ENCODE measurements around the gene ASPHD2.

ASPHD2 gene

DNA sequence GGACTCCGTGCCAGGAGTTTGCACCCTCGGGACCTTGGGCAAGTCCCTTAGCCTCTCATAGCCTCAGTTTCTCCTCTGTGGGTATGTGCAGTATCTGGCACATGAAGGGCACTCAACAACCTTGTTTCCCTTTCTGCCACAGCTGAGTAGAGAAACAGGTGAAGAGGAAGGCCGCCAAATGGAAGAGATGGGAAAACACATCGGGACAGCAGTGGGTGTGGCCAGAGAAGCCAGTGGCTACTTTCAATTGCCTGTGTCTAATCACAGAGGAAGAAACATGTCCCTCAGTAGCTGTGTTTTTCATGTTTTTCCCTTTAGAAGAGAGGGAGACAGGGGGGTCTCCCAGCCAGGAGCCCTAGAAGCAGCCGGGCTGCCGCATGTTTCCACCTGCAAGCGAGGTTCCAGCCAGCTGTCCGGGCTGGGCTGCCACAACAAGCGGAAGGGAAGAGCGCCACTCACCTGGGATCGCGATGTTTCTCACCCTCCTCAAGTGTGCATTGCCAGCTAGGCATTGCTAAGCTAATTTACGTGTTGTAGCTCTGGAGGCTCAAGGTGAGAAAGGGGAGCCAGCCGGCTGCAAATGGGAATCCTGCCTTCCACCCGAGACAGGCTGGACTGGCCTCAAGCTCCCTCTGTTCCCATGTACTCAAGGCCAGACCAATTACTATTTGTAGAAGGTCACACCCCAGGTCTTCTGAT is 16.7 kb downstream of the ASPHD2 start:
- DNase-seq (ENCODE audit: low read depth in 1 of 2, low spot score in 1 of 2), result no peak

DNA sequence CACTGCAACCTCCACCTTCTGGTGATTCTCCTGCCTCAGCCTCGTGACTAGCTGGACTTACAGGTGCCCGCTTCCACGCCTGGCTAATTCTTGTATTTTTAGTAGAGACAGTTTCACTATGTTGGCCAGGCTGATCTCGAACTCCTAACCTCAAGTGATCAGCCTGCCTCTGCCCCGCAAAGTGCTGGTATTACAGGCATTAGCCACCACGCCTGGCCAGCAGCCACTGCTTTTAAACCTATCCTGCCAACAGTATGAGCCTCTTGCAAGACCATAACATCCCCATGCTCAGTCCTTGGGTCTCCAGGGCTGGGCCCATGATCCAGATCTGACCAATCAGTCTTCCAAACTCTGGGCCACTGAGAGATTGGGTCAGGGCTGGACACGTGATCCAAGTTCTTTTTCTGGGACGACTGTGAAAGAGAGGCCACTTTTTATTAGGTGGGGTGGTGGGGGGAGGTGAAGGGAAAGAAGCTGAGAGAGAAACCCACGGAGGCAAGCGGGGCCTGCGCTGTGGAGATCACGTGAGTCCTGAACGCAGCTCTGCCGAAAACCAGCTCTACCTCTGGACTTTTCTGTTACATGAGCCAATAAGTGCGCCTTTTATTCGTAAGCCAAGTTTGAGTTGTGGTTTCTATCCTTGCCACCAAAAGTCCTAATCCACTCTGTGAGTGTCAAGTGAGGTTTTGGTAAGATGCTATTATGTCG is 17.9 kb downstream of the ASPHD2 start:
- DNase-seq (ENCODE audit: low read depth in 1 of 2, low spot score in 1 of 2), result no peak

DNA sequence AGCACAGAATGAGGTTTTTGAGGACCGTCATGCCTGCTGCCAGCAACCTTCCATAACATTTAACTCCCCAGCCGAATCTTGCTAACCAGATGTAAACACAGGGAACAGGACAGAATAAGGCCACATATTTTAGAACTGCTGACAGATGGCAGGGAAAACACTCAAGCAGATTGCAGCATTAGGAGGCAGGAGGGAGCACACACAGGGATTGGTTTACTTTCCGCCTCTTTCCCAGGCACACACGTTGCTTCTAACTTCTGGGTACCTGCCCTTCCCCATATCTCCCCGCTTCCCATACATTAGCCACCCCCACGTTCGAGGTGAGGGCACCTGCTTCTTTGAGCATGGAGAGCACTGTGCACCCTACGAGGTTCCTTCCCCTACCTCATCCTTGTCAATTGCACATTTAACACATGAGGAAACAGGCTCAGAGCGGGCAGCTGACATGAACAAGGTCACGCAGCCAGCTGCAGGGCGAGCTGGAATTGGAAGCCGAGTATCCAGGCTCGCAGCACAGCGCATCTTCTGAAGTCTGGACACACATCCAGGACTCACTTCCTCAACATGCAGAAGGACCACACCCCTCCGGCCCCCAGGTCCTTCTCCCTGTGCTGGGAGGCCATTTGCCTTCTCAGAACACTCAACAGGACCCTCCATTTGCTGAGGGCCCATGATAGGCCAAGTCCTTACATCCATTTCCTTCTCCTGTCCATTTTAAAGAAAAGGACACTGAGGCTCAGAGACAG is 18.7 kb downstream of the ASPHD2 start:
- DNase-seq (ENCODE audit: low read depth in 1 of 2, low spot score in 1 of 2), result no peak

GRCh38 chr22:26448334-26448733 is 19.3 kb downstream of the ASPHD2 start:
- DNase-seq (ENCODE audit: low read depth in 1 of 2, low spot score in 1 of 2), result no peak

- no peak for DNase-seq (ENCODE audit: low read depth in 1 of 2, low spot score in 1 of 2)
These were observed 19.9 kb downstream of the ASPHD2 start for GRCh38 chr22:26448941-26449340.

DNA sequence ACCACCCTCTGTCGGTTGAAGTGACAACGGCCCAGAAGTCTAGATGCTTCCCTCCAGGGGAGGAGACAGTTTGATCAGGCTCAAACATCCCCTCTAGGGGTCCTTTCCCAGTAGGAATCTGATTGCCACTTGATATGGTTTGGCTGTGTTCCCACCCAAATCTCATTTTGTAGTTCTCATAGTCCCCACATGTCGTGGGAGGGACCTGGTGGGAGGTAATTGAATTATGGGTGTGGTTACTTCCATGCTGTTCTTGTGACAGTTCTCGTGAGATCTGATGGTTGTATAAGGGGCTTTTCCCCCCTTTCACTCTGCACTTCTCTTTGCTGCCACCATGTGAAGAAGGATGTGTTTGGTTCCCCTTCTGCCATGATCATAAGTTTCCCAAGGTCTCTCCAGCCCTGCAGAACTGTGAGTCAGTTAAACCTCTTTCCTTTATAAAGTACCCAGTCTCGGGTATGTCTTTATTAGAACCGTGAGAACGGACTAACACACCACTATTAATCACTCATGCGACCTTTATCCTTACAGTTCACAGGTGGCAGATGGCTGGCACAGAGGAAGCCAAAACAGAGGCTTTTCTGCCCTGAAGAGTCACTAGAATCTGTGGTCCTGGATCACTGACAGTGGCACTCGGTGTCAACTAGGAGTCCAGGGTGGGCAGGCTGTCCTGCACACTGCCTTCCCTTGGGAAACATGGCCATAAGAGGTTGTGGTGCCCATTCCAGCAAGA is 21.6 kb downstream of the ASPHD2 start:
- DNase-seq (ENCODE audit: low read depth in 1 of 2, low spot score in 1 of 2), result no peak

- no peak for DNase-seq (ENCODE audit: low read depth in 1 of 2, low spot score in 1 of 2)
These were observed 23.4 kb downstream of the ASPHD2 start for GRCh38 chr22:26452236-26453016.

GRCh38 chr22:26453216-26453615 is 24.2 kb downstream of the ASPHD2 start:
- no peak for DNase-seq (ENCODE audit: low read depth in 1 of 2, low spot score in 1 of 2)

DNA sequence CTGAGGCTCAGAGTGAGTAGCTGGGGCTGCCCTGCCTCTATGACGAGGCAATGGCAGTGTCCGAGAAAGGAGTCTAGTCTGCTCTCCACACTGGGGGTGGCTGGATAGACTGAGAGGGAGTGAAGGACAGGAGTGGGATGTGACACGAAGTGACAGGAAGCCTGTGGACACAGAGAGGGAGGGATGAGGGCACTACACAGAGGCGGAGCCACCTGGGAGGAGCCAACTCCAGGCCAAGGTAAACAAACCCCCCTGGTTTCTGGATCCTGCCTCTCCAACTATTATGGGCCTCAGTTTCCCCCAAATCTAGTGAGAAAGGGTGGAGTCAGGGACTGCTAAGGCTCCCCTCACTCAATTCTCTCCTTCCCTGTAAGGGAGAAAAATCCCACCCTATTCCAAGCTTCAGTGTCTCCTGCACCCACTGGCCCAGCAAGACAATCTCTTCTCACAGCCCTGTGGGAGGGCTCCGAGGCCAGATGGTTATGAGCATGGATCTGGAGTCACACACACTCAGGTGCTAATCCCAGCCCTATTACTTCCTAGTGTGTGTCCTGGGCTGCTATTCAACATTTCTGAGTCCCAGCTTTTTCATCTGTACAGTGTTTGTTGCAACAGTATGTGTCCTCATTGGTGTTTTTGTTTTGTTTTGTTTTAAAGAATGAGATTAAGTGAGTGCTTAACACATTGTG is 24.9 kb downstream of the ASPHD2 start:
- DNase-seq (ENCODE audit: low read depth in 1 of 2, low spot score in 1 of 2), result no peak

DNA sequence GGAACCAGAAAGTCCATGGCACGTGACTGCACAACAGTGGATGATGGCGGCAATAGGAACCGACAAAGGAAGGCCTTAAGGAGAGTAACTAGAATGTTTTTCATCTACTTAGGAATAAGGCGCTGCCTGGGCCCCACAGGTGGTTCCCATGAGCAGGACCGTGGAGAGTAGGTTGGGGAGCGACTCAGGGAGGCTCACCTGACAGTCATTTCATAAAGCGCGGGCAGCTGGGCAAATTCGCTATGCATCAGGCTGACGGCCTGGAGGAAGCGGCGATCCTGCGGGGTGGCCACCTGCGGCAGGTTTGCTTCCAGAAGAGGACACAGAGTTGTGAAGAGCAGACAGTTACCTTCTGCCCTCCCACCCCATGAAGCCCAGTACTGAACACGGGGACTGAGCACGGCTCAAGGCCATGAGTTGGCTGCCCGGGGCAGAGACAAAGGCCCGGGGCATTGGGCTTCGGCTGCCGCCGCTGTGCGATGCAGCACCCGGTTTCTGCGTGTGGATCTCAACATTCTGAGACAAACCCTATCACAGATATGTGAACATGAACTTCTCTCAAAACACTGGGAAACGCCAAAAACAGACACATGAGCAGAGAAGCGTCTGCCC is 28.7 kb downstream of the ASPHD2 start:
- no peak for DNase-seq (ENCODE audit: low read depth in 1 of 2, low spot score in 1 of 2)

GRCh38 chr22:26460202-26460601 is 31.1 kb downstream of the ASPHD2 start:
- DNase-seq (ENCODE audit: low read depth in 1 of 2, low spot score in 1 of 2), result no peak

GRCh38 chr22:26461188-26461810 is 32.2 kb downstream of the ASPHD2 start:
- peak in 1 of 2 donors; percentile 26 for DNase-seq (ENCODE audit: low read depth in 1 of 2, low spot score in 1 of 2)

DNA sequence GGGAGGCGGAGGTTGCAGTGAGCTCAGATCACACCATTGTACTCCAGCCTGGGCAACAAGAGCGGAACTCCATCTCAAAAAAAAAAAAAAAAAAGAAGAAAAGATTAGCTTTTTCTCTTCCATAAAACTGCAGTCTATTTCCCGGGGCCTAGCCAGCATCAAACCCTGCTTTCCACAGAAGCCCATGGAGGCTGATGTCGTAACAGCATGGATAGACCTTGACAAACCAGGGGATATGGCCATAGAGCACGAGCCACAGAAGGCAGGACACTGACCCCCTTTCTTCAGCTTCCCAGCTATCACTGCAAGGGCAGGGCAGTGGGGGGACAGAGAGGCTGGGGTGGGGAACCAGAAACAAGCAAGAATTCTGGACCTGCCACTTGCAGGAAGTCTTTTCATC is 33.0 kb downstream of the ASPHD2 start:
- no peak for DNase-seq (ENCODE audit: low read depth in 1 of 2, low spot score in 1 of 2)

GRCh38 chr22:26462641-26463040 is 33.6 kb downstream of the ASPHD2 start:
- DNase-seq (ENCODE audit: low read depth in 1 of 2, low spot score in 1 of 2), result no peak

DNA sequence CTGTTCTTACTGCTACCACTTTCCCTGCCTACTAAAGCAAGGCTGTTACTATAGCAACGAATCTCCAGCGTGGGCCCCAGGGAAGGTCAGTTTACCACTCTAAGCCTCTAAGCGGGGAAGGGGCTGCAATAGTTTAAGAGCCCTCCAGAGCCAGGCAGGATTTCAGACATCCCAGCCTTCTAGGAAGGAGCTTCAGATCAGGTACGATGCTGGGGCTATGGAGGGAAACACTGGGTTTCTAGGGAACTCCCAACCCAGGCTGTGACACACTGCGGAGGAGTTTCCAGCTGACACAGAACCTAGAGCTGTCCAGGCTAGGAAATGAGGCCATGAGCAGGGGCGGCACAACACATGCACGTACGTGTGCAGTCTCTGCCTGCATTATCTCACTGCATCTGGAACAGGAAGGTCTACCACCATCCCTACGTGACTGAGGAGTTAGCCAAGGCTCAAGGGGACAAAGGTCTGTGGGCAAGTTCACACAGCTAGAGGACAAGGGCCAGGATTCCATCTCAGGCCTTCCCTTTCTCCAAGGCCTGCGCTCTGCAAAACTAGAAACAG is 34.1 kb downstream of the ASPHD2 start:
- DNase-seq (ENCODE audit: low read depth in 1 of 2, low spot score in 1 of 2), result no peak

DNA sequence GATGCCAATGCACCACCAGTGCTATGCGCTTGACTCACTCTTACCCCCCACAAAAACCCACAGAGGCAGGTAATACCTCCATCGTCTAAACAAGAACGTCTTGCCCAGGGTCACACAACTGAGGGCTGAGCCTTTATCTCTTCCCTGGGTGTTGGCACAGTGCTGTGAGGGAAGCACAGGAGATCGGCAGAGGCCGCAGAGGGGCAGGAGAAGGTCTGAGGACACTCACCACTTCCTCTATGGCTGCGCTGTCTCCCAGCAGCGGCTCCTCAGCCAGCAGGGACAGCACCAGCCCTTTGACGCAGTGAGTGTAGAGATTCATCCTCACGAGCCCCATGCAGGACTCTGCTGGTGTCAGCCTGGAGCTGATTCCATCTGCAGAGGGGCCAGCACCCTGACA is 34.6 kb downstream of the ASPHD2 start:
- no peak for DNase-seq (ENCODE audit: low read depth in 1 of 2, low spot score in 1 of 2)

- no peak for DNase-seq (ENCODE audit: low read depth in 1 of 2, low spot score in 1 of 2)
These were observed 35.3 kb downstream of the ASPHD2 start for GRCh38 chr22:26464312-26464711.

GRCh38 chr22:26466196-26466595 is 37.1 kb downstream of the ASPHD2 start:
- DNase-seq (ENCODE audit: low read depth in 1 of 2, low spot score in 1 of 2), result no peak

- no peak for DNase-seq (ENCODE audit: low read depth in 1 of 2, low spot score in 1 of 2)
These were observed 41.7 kb downstream of the ASPHD2 start for GRCh38 chr22:26470807-26471206.

Measured in stimulated activated CD4-positive, alpha-beta T cell treated with anti-CD3 and anti-CD28 coated beads, Interleukin-15, amount 100 ng/mL, for 1 hour (primary cell).